ENCODE results near the gene KCNK3.

GRCh38 chr2:26715528-26716270, 23.2 kb downstream of the KCNK3 start:
- no peak for TF ChIP-seq CTCF (IDR thresholded peaks at IDR 0.05; ENCODE audit: poor library complexity, severe bottlenecking)
- TF ChIP-seq REST (IDR thresholded peaks at IDR 0.05; ENCODE audit: borderline replicate concordance), result no peak
- no peak for TF ChIP-seq POLR2AphosphoS5 (IDR thresholded peaks at IDR 0.05)
